ENCODE results near the gene ARMCX2.

Gene ARMCX2

GRCh38 chrX:101676571-101676970 is 16.9 kb upstream of the ARMCX2 start:
- Histone ChIP-seq H3F3A (ENCODE audit: insufficient read depth) (no peaks in the 10 kb centered on the region), H2AFZ (ENCODE audit: low read depth, low read length, severe bottlenecking) (no peak overlapping the region), H3K4me2 (ENCODE audit: low read depth, low read length, poor library complexity, severe bottlenecking) (no peak overlapping the region), H3K9me2 (replicated peaks; ENCODE audit: insufficient read depth, low read length) (no peaks in the 10 kb centered on the region), H3K4me3 (ENCODE audit: insufficient read depth, low read length, poor library complexity, severe bottlenecking) (no peak overlapping the region), H3K9me3 (ENCODE audit: insufficient read depth, low read length) (no peaks in the 10 kb centered on the region), H3K79me2 (ENCODE audit: insufficient read depth, low read length) (no peaks in the 10 kb centered on the region), H3K36me3 (ENCODE audit: low read length) (no peaks in the 10 kb centered on the region), H3K27ac (ENCODE audit: low read depth, low read length) (no peak overlapping the region), H3K27me3 (ENCODE audit: low read length) (no peaks in the 10 kb centered on the region), H3K9ac (ENCODE audit: low read length) (no peak overlapping the region), H4K20me1 (ENCODE audit: low read depth, low read length) (no peaks in the 10 kb centered on the region)
- no peak for TF ChIP-seq EZH2phosphoT487 (conservative IDR thresholded peaks at IDR 0.05; ENCODE audit: low read length)
- no peak for TF ChIP-seq CTCF (IDR thresholded peaks at IDR 0.05; ENCODE audit: insufficient read depth, low read length, poor library complexity, severe bottlenecking)

GRCh38 chrX:101668143-101668542 is 8.5 kb upstream of the ARMCX2 start:
- H3K9me2 ChIP-seq (replicated peaks; ENCODE audit: insufficient read depth, low read length) = no peaks in the 10 kb centered on the region
- H3K79me2 ChIP-seq (ENCODE audit: insufficient read depth, low read length) = no peaks in the 10 kb centered on the region
- no peaks in the 10 kb centered on the region for H3F3A ChIP-seq (ENCODE audit: insufficient read depth)
- no peak overlapping the region for H3K27ac ChIP-seq (ENCODE audit: low read depth, low read length)
- no peak overlapping the region for H3K9ac ChIP-seq (ENCODE audit: low read length)
- H3K9me3 ChIP-seq (ENCODE audit: insufficient read depth, low read length) = no peaks in the 10 kb centered on the region
- no peaks in the 10 kb centered on the region for H3K36me3 ChIP-seq (ENCODE audit: low read length)
- H3K4me2 ChIP-seq (ENCODE audit: low read depth, low read length, poor library complexity, severe bottlenecking) = no peak overlapping the region
- no peaks in the 10 kb centered on the region for H3K27me3 ChIP-seq (ENCODE audit: low read length)
- no peaks in the 10 kb centered on the region for H4K20me1 ChIP-seq (ENCODE audit: low read depth, low read length)
- no peak overlapping the region for H2AFZ ChIP-seq (ENCODE audit: low read depth, low read length, severe bottlenecking)
- TF ChIP-seq CTCF (IDR thresholded peaks at IDR 0.05; ENCODE audit: insufficient read depth, low read length, poor library complexity, severe bottlenecking) = no peak
- H3K4me3 ChIP-seq (ENCODE audit: insufficient read depth, low read length, poor library complexity, severe bottlenecking) = no peak overlapping the region

GRCh38 chrX:101658661-101659491 is 774 bp downstream of the ARMCX2 start:
- H3K9me2 ChIP-seq (replicated peaks; ENCODE audit: insufficient read depth, low read length) = no peaks in the 10 kb centered on the region
- H3K36me3 ChIP-seq (ENCODE audit: low read length) = no peaks in the 10 kb centered on the region
- no peaks in the 10 kb centered on the region for H4K20me1 ChIP-seq (ENCODE audit: low read depth, low read length)
- no peak overlapping the region for H2AFZ ChIP-seq (ENCODE audit: low read depth, low read length, severe bottlenecking)
- H3K9ac ChIP-seq (ENCODE audit: low read length) = no peak overlapping the region
- no peak overlapping the region for H3K4me3 ChIP-seq (ENCODE audit: insufficient read depth, low read length, poor library complexity, severe bottlenecking)
- no peaks in the 10 kb centered on the region for H3F3A ChIP-seq (ENCODE audit: insufficient read depth)
- H3K27ac ChIP-seq (ENCODE audit: low read depth, low read length) = no peak overlapping the region
- TF ChIP-seq CTCF (IDR thresholded peaks at IDR 0.05; ENCODE audit: insufficient read depth, low read length, poor library complexity, severe bottlenecking) (no peak), EZH2phosphoT487 (conservative IDR thresholded peaks at IDR 0.05; ENCODE audit: low read length) (no peak)
- no peak overlapping the region for H3K4me2 ChIP-seq (ENCODE audit: low read depth, low read length, poor library complexity, severe bottlenecking)
- no peaks in the 10 kb centered on the region for H3K27me3 ChIP-seq (ENCODE audit: low read length)
- H3K9me3 ChIP-seq (ENCODE audit: insufficient read depth, low read length) = no peaks in the 10 kb centered on the region
- no peaks in the 10 kb centered on the region for H3K79me2 ChIP-seq (ENCODE audit: insufficient read depth, low read length)

All from SU-DHL-6 (cell line).